HG03354 (cell line): Measurements from ENCODE around the gene TXNRD1.
"Not testable (repeated sequence)": the region's sequence is repeated elsewhere in the genome, so short reads cannot be mapped to it uniquely, and the experiment has no call there.

Experiments used
- ATAC-seq: cut with Tn5 transposase; IDR thresholded peaks from one replicate; pipeline ENCODE4 v1.9.1; 2021; ENCODE audit warnings: mild to moderate bottlenecking; ENCODE audit not compliant: unreplicated experiment, poor library complexity, severe bottlenecking

TXNRD1 gene

GRCh38 chr12:104381731-104382480 lies 166.3 kb downstream of the TXNRD1 start:
- ATAC-seq: no peak

GRCh38 chr12:104384141-104384880 lies 168.7 kb downstream of the TXNRD1 start:
- no peak for ATAC-seq

GRCh38 chr12:104385510-104385909 lies 169.9 kb downstream of the TXNRD1 start:
- ATAC-seq: no peak

- no peak for ATAC-seq
Observed at GRCh38 chr12:104386461-104386860, 170.9 kb downstream of the TXNRD1 start.

GRCh38 chr12:104387190-104387589 lies 171.6 kb downstream of the TXNRD1 start:
- ATAC-seq: no peak

GRCh38 chr12:104394086-104394485 lies 178.5 kb downstream of the TXNRD1 start:
- not testable (repeated sequence) for ATAC-seq
